Esophagus muscularis mucosa (tissue), 4 donors: ENCODE measurements around the gene C19orf44. TPM values are rescaled to one million over a fixed set of nuclear protein-coding genes. Genes with fewer than 3 reads are reported as not detected.
"Not testable (repeated sequence)": the region's sequence is repeated elsewhere in the genome, so short reads cannot be mapped to it uniquely, and the experiment has no call there.

Experiments
- DNase-seq: peaks from one replicate; pipeline ENCODE4 v3.0.0-alpha.2; 2017; ENCODE audit errors: extremely low spot score
- H3K27ac ChIP-seq, 4 donors: fragments of 200-600 bp; sonication (generic); replicated peaks in 1 of 4; 1 replicate in 3 of 4; 2 replicates in 1 of 4; pipeline ENCODE4 v1.5.1; 2016 to 2019; ENCODE audit warnings: mild to moderate bottlenecking in 1 of 4
- H3K27me3 ChIP-seq, 4 donors: fragments of 200-600 bp; sonication (generic); one replicate each; pipeline versions ENCODE4 v1.5.1 to v1.6.0; 2016 to 2019
- H3K36me3 ChIP-seq, 4 donors: fragments of 200-600 bp; sonication (generic); one replicate each; pipeline ENCODE4 v1.5.1; 2016 to 2019
- H3K4me1 ChIP-seq, 4 donors: fragments of 200-600 bp; sonication (generic); one replicate each; pipeline ENCODE4 v1.5.1; 2016 to 2019
- H3K4me3 ChIP-seq, 4 donors: fragments of 200-600 bp; sonication (generic); 1 replicate in 2 of 4; 2 replicates in 2 of 4; pipeline ENCODE4 v1.5.1; 2016 to 2019; ENCODE audit warnings: mild to moderate bottlenecking in 4 of 4, moderate library complexity in 1 of 4
- H3K9me3 ChIP-seq, 4 donors: fragments of 200-600 bp; sonication (generic); 1 replicate in 3 of 4; 2 replicates in 1 of 4; pipeline ENCODE4 v1.5.1; 2016 to 2019
- CTCF ChIP-seq, 3 experiments: fragments of 200-600 bp in 2 of 3; fragments of 450-650 bp in 1 of 3; sonication (generic) in 2 of 3; IDR thresholded peaks; one replicate each; pipeline ENCODE4 v1.5.1; 2017 to 2019; ENCODE audit warnings: antibody characterized with exemption in 3 of 3, mild to moderate bottlenecking in 2 of 3, moderate library complexity in 1 of 3
- EP300 ChIP-seq: sonication (generic); formaldehyde crosslinking; IDR thresholded peaks from one replicate; pipeline ENCODE4 v1.6.1; 2017; ENCODE audit warnings: antibody characterized with exemption
- POLR2A ChIP-seq: fragments of 450-650 bp; IDR thresholded peaks from one replicate; pipeline ENCODE4 v1.6.1; 2017; ENCODE audit warnings: antibody characterized with exemption, moderate library complexity, mild to moderate bottlenecking, low read depth
- POLR2AphosphoS5 ChIP-seq, 2 donors: sonication (generic); formaldehyde crosslinking; IDR thresholded peaks; one replicate each; pipeline ENCODE4 v1.6.1; 2017; ENCODE audit warnings: antibody characterized with exemption in 2 of 2
- WGBS: methylation state at CpG from one replicate; pipeline ENCODE4 v1.1.5; 2018; 5-methylcytosine and 5-hydroxymethylcytosine counted together
- intact Hi-C: fragments of 100-400 bp; cut with DNase I; formaldehyde crosslinking; loops from one replicate; pipeline ENCODE4 v1.15.1; 2023
- total RNA-seq, 4 donors: library from RNA; depleted of rRNA; stranded (reverse); fragments of >200 nt; gene quantifications; one replicate each; pipeline versions ENCODE4 v1.1.0 to v1.2.1, GENCODE V29; 2016

C19orf44 gene
- total RNA-seq, 4 donors from 2014 or later, result 7.0 to 10.4 (median 8.5) TPM

DNA sequence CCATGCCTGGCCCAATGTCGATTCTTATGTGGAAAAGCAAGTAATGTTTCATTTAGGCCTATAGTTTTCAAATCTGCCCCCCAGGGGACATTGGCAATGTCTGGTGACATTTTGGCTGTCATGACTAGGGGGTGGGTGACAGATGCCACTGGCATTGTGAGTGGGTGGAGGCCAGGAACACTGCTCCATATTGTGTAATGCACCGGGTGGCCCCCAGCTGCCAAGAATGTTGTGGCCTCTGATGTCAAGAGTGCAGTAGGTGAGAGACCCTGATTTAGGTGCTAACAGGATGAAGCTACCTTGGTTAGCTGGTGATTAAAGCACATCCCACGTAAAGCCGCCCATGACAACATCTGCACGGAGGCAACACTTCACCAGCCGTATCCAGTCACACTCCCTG is 10.8 kb downstream of the C19orf44 start:
- no peak for TF ChIP-seq EP300
- no peak for TF ChIP-seq CTCF (IDR thresholded peaks at IDR 0.05)
- TF ChIP-seq POLR2AphosphoS5 (IDR thresholded peaks at IDR 0.05), result no peak
- TF ChIP-seq POLR2A, result no peak
- no peaks in the 10 kb centered on the region for H3K9me3 ChIP-seq
- no peak for DNase-seq
- intact Hi-C loops, result no loop called here
- H3K27me3 ChIP-seq, result no peaks in the 10 kb centered on the region
- H3K36me3 ChIP-seq, result peaks cover 17 to 92% (median 55%) of the 10 kb centered on the region in 4 donors
- H3K4me1 ChIP-seq, result peaks cover 0 to 22% (median 18%) of the 10 kb centered on the region in 4 donors
- H3K4me3 ChIP-seq, result no peak overlapping the region
- no peak overlapping the region for H3K27ac ChIP-seq
- WGBS, result 94% methylated on average over 6 of the region's 6 CpGs

- Histone ChIP-seq H3K4me1 (peaks cover 0 to 22% (median 18%) of the 10 kb centered on the region in 4 donors), H3K27ac (peak overlapping the region; percentile 65 to 82 (median 72)), H3K27me3 (no peaks in the 10 kb centered on the region), H3K36me3 (peaks cover 12 to 92% (median 56%) of the 10 kb centered on the region in 4 donors), H3K9me3 (no peaks in the 10 kb centered on the region), H3K4me3 (no peak overlapping the region)
- TF ChIP-seq EP300 (no peak), POLR2A (no peak), POLR2AphosphoS5 (IDR thresholded peaks at IDR 0.05) (no peak), CTCF (IDR thresholded peaks at IDR 0.05) (no peak)
- WGBS, result 96% methylated on average over 5 of the region's 5 CpGs
- no peak for DNase-seq
- intact Hi-C loops, result no loop called here
Observed at GRCh38 chr19:16508546-16508945, 12.4 kb downstream of the C19orf44 start.

DNA sequence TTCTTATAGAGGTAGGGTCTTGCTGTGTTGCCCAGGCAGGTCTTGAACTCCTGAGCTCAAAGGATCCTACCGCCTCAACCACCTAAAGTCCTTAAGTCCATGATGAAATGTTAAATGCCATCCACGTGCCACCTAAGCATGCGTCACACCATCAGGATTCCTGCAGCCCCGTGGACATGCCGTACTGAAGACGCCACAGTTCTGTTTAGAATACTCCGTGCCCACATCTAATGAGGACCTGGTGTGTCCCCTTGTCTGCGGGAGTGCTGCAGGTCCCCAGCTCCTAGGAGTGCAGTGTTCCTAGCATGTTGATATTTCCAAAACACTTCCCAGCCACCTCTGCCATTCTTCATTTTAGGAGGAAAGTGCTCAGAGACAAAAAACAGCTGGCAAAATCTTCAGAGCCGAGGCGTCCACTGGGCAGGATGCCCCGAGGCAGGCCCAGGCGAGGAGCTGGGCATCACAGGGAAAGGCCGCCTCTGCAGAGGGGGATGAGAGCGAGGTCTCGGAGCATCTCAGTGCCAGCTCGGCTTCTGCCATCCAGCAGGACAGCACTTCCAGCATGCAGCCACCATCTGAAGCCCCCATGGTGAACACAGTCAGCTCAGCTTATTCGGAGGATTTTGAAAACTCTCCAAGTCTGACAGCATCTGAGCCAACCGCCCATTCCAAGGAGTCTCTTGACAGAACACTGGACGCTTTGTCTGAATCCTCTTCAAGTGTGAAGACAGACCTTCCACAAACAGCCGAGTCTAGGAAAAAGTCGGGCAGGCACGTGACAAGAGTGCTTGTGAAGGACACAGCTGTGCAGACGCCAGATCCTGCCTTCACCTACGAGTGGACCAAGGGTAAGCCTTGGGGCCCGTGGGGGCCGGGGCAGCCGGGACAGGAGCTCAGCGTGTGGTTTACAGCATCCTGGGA is 13.2 kb downstream of the C19orf44 start:
- WGBS, result 67% methylated on average over 26 of the region's 28 CpGs
- Histone ChIP-seq H3K27ac (peak overlapping the region; percentile 65 to 82 (median 72)), H3K4me1 (peaks cover 0 to 22% (median 18%) of the 10 kb centered on the region in 4 donors), H3K27me3 (no peaks in the 10 kb centered on the region), H3K36me3 (peaks cover 16 to 92% (median 55%) of the 10 kb centered on the region in 4 donors), H3K9me3 (no peaks in the 10 kb centered on the region), H3K4me3 (peak overlapping the region in 3 of 4 donors; percentile 5 to 13 (median 7))
- intact Hi-C loops, result no loop called here
- TF ChIP-seq POLR2AphosphoS5 (IDR thresholded peaks at IDR 0.05), result peak; percentile 50 to 73
- no peak for TF ChIP-seq CTCF (IDR thresholded peaks at IDR 0.05)
- no peak for TF ChIP-seq POLR2A
- TF ChIP-seq EP300, result peak; percentile 67
- no peak for DNase-seq

GRCh38 chr19:16512611-16513010 is 16.4 kb downstream of the C19orf44 start:
- H3K4me3 ChIP-seq, intact Hi-C loops, H3K9me3 ChIP-seq, H3K27ac ChIP-seq, DNase-seq, H3K27me3 ChIP-seq: not testable (repeated sequence)
- WGBS, result 95% methylated on average over 10 of the region's 10 CpGs
- Histone ChIP-seq H3K4me1 (peaks cover 0 to 22% (median 18%) of the 10 kb centered on the region in 4 donors), H3K36me3 (peaks cover 29 to 96% (median 67%) of the 10 kb centered on the region in 4 donors)

DNA sequence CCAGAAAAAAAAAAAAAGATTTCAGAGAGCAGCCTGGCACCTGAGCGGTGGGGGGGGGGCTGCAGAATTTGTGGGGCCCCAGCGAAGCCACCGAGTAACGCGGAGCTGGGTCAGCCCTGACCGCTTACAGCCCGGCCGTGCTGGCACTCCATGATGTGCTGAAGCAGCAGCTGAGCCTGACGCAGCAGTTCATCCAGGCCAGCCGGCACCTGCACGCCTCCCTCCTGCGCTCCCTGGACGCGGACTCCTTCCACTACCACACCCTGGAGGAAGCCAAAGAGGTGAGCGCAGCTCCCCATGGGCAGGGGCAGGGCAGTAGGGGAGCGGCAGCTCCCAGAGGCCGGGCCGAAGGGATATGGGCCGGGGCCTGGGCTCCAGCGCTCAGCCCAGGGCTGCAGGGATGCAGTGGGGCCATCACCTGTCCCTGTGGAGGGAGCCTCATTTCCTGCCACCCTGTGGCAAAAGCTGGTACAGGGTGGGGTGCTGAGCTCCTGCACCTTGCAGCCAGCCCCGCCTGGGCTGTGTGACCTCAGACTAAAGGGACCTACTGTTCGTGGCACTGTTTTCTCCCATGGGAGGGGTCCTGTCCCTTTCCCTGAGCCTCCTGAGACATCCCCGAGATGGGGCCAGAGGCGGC is 18.3 kb downstream of the C19orf44 start:
- Histone ChIP-seq H3K27ac (no peak overlapping the region), H3K4me3 (no peak overlapping the region), H3K4me1 (peaks cover 0 to 12% (median 11%) of the 10 kb centered on the region in 4 donors), H3K36me3 (peaks cover 45 to 99% (median 81%) of the 10 kb centered on the region in 4 donors), H3K27me3 (no peaks in the 10 kb centered on the region), H3K9me3 (no peaks in the 10 kb centered on the region)
- 91% methylated on average over 21 of the region's 24 CpGs for WGBS
- no peak for DNase-seq
- no peak for TF ChIP-seq POLR2AphosphoS5 (IDR thresholded peaks at IDR 0.05)
- no peak for TF ChIP-seq CTCF (IDR thresholded peaks at IDR 0.05)
- no peak for TF ChIP-seq POLR2A
- TF ChIP-seq EP300, result no peak
- intact Hi-C loops, result no loop called here
